Measurements from ENCODE around the gene IQCF6. TPM values are rescaled to one million over a fixed set of nuclear protein-coding genes. Genes with fewer than 3 reads are reported as not detected.

IQCF6 gene
- total and polyA plus RNA-seq, 2 experiments from 2014 or later: not detected

GRCh38 chr3:51786267-51786666 is 7.2 kb upstream of the IQCF6 start (continued):
- TF ChIP-seq ZNF114 (CRISPR knock-in tag; IDR thresholded peaks at IDR 0.05) (no peak), ZNF331 (CRISPR knock-in tag; IDR thresholded peaks at IDR 0.05; ENCODE audit: low read depth) (no peak), NANOG (IDR thresholded peaks at IDR 0.05; ENCODE audit: borderline replicate concordance) (no peak)

GRCh38 chr3:51778554-51778953 is 483 bp downstream of the IQCF6 start:
- TF ChIP-seq STAT1 (IDR thresholded peaks at IDR 0.05; ENCODE audit: unreplicated experiment) (no peak), NANOG (IDR thresholded peaks at IDR 0.05; ENCODE audit: borderline replicate concordance) (no peak), ZNF462 (CRISPR knock-in tag; IDR thresholded peaks at IDR 0.05) (no peak), CTCF (conservative IDR thresholded peaks at IDR 0.05; ENCODE audit: low read depth in 2 of 2) (no peak), JUNB (IDR thresholded peaks at IDR 0.05; ENCODE audit: unreplicated experiment) (no peak), CREB1 (CRISPR knock-in tag; IDR thresholded peaks at IDR 0.05; ENCODE audit: low read depth) (no peak), ZNF331 (CRISPR knock-in tag; IDR thresholded peaks at IDR 0.05; ENCODE audit: low read depth) (no peak), POLR2AphosphoS5 (IDR thresholded peaks at IDR 0.05; ENCODE audit: low read depth) (no peak), EZH2 (IDR thresholded peaks at IDR 0.05; ENCODE audit: low read depth, unreplicated experiment) (no peak), REST (IDR thresholded peaks at IDR 0.05; ENCODE audit: unreplicated experiment) (no peak), EZH2phosphoT487 (IDR thresholded peaks at IDR 0.05; ENCODE audit: unreplicated experiment) (no peak), ZNF114 (CRISPR knock-in tag; IDR thresholded peaks at IDR 0.05) (no peak), ETS1 (IDR thresholded peaks at IDR 0.05) (no peak)
- Histone ChIP-seq H3K4me1 (ENCODE audit: insufficient read depth) (no peaks in the 10 kb centered on the region), H3K27me3 (ENCODE audit: insufficient read depth) (no peaks in the 10 kb centered on the region), H3K9me2 (ENCODE audit: insufficient read depth) (no peaks in the 10 kb centered on the region), H4K20me1 (replicated peaks; ENCODE audit: insufficient read depth) (no peaks in the 10 kb centered on the region), H3K79me2 (replicated peaks; ENCODE audit: insufficient read depth) (no peaks in the 10 kb centered on the region), H2AFZ (no peak overlapping the region), H3K4me2 (no peak overlapping the region), H3K27ac (ENCODE audit: low read depth) (no peak overlapping the region), H3K36me3 (ENCODE audit: insufficient read depth) (no peaks in the 10 kb centered on the region), H3K4me3 (no peak overlapping the region), H3F3A (replicated peaks; ENCODE audit: low read depth) (no peaks in the 10 kb centered on the region)
- Mint-ChIP-seq H3K27ac (no peak overlapping the region), H3K4me3 (no peak overlapping the region), H3K36me3 (ENCODE audit: low read depth) (no peaks in the 10 kb centered on the region; the same call in 1 of the 3 replicates), H3K9me3 (no peaks in the 10 kb centered on the region; the same call in 2 of the 3 replicates), H3K4me1 (peaks cover 5% of the 10 kb centered on the region), H3K27me3 (ENCODE audit: insufficient read depth, low read depth, poor library complexity) (peaks cover 2% of the 10 kb centered on the region)
- no peak for DNase-seq (ENCODE audit: low spot score)
- no peak for ATAC-seq
